GM21529 (cell line): ENCODE data around the gene C19orf18.
"Not testable (repeated sequence)": the region's sequence is repeated elsewhere in the genome, so short reads cannot be mapped to it uniquely, and the experiment has no call there.

ENCODE experiments used
- ATAC-seq: cut with Tn5 transposase; IDR thresholded peaks from one replicate; pipeline ENCODE4 v1.9.1; 2021; ENCODE audit not compliant: unreplicated experiment

The C19orf18 gene

GRCh38 chr19:57974434-57974833 is at the start of gene C19orf18:
TSS of gene C19orf18 (minus strand) at chr19:57974534. CDS start at chr19:57974432, 102 bp downstream.
- ATAC-seq = no peak

DNA sequence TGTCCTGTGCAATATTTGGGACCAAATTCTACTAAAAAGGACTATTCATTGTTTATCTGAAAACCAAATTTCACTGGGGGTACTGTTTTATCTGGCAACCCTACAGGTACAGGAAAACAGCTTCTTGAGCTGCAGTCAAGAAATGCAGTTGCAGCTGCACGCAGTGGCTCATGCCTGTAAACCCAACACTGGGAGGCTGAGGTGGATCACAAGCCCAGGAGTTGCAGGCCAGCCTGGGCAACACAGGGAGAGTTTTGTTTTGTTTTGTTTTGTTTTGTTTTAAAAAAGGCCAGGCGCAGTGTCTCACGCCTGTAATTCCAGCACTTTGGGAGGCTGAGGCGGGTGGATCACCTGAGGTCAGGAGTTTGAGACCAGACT is 47.9 kb upstream of the C19orf18 start:
- ATAC-seq = no peak

DNA sequence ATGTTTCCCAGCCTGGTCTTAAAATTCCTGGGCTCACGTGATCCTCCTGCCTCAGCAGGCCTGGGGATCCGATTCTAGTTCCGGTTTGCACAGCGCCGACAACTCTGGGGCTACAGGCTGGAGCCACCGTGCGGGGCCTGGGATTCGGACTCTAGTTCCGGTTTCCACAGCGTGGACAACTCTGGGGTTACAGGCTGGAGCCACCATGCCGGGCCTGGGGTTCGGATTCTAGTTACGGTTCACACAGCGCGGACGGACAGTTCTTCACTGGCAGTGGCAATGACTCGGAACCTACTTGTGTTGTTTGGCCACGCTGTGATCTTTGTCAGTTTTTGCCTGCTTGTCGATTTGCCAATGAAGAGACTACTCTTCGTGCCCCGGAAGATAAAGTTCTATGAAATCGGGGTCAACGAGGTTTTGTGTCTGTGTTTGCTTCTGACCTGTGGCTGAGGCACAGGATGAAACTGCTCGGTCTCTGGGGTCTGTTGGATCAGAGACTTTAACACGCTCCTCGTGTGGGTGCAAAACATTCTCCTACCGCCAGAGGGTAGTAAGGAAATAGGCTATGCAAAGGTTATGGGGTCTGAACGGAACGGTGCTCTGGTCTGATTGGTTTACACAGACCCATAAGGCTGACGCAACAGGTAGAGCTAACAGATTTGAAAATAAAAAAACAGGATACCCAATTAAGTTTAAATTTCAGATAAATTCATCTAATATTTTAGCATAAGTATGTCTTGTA is 47.4 kb upstream of the C19orf18 start:
- ATAC-seq = no peak

GRCh38 chr19:58020129-58020528 is 45.8 kb upstream of the C19orf18 start:
- ATAC-seq = no peak

DNA sequence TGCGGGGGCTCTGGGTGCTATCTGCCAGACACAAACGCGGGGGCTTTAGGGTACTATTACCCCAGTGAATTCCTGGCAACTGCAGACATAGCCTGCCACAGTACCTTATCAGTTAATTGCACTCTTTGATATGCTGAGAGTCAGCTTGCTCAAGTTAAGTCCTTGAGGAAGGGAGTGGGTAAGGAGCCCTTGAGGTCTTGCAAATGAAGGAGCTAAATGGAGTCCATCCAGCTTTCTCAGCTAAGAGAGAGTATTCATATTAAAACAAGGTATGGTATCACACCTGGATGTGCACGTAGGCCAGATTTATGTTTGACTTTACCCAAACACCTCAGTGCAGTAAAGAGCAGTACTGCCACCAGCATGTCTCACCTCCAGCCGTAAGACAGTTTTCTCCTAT is 39.8 kb upstream of the C19orf18 start:
- ATAC-seq = no peak

DNA sequence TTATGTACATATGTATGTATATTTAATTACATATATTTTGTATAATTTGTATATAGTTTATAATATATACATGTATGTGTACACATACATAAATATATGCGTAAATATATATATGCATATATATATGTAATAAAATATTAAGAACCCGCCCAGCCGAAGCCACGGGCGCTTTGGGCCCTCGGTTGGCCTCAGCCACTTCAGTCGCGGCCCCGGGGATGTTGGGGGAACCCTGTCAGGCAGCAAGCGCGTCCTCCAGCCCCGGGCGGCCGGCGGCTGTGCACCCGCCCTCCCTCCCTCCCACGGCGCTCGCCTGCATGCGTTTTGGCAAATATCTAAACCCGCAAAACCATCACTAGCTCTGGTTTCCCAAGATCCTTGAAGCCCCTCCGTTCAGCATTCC is 36.2 kb upstream of the C19orf18 start:
- ATAC-seq = no peak

- ATAC-seq = peak; percentile 45
Observed at GRCh38 chr19:58009666-58010301, 35.5 kb upstream of the C19orf18 start.

GRCh38 chr19:58009301-58009665 is 34.9 kb upstream of the C19orf18 start:
- ATAC-seq = no peak

GRCh38 chr19:58008877-58009276 is 34.5 kb upstream of the C19orf18 start:
- ATAC-seq = not testable (repeated sequence)

GRCh38 chr19:58007285-58007684 is 33.0 kb upstream of the C19orf18 start:
- ATAC-seq = no peak

- no peak for ATAC-seq
Observed at GRCh38 chr19:58003174-58003828, 29.0 kb upstream of the C19orf18 start.

DNA sequence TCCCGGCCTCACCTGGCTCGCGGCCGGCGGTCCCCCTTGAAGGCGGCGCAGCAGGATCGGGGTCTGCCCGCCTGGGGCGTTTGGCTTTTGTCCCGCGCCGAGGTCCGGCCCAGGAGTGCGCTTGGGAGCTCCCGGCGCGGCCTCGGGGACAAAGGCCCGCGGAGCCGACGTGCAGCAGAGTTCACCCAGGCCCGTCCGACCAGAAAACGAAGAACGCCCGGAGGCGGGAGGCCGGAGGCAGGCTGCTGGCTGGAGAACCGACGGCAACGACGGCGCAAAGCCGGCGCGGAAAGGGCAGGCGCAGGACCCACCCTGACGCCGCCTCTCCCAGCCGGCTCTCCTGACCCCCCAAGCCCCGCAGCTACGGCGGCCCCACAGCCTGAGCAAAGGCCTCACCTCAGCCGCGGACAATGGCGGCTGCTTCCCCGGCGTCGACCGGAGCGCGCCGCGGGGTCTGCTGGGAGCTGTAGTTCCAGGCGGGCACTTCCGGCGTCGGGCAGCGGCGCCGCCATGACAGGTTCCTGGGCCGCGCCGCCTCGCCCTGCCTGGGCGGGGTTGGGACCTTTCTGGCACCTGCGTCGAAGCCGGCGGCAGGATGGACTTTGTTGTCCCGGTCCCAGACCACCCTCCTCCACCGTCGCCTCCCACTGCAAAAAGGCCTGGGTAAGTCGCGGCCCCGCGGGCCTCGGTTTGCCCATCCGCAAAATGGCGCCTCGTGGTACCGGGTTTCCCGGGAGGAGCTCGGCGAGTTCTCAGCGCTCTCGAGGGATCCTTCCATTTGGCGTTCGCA is 28.2 kb upstream of the C19orf18 start, which contains the start of gene ZNF606:
Gene ZNF606 (minus strand): TSS at position 437 of the 790 bp plus-strand sequence. CDS start 1,501 bp downstream, outside the sequence.
- ATAC-seq = peak; percentile 96

DNA sequence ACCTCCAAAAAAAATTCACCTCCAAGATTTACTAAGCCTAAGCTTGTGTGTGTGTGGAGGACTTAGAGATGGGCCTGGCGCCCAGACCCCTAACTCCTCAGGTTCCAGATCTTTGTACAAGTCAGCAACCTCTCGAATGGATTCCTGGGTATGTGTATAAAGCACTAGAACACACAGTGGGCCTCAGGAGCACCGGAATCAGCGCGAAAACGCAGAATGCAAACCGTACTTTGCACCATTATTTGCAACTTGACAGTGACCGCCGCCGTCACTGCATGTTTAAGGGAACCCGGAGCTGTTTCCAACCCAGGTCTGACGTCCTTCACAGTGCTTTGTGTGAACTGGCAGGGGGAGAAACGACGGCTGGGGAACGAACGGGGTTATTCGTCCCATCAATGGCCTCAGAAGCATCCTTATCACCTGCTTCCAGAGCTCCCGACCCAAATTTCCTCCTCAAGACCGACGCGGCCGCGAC is 27.6 kb upstream of the C19orf18 start:
- no peak for ATAC-seq

DNA sequence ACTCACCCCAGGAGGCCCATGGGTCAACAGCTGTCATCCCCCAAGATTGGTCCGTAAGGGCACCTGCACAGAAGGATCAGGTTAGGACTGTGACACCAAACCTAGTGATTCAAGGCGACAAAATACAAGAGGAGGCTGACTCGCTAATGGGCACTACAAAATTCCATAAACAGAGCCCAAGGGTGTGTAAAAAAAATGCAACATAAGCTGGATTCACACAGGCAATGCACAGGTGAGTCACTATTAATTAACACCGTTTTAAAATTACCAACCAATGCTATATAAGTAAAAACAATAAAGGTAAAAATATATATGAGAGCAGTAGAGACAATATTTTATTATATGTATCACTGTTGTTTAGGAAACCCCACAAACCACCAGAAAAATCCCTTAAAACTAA is 26.3 kb upstream of the C19orf18 start:
- no peak for ATAC-seq

- no peak for ATAC-seq
Observed at GRCh38 chr19:57992841-57993240, 18.5 kb upstream of the C19orf18 start.

DNA sequence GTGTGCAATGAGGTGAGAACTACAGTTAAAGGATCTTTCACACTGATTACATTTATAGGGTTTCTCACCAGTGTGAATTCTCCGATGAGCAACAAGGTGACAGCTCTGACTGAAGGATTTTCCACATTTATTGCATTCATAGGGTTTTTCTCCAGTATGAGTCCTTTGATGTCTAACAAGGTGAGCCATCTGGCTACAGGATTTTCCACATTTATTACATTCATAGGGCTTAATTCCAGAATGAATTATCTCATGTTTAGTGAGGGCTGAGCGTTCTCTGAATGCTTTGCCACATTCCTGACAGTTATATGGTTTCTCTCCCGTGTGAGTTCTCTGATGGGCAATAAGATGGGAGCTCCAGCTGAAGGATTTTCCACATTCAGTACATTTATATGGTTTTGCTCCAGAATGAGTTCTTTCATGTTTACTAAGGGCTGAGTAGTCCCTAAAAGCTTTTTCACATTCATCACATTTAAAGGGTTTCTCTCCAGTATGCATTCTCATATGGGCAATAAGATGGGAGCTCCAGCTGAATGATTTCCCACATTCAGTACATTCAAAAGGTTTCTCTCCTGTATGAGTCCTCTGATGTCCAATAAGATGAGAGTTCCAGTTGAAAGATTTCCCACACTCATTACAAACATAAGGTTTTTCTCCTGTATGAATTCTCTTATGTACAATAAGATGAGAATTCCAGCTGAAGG is 4.4 kb upstream of the C19orf18 start:
- no peak for ATAC-seq

- no peak for ATAC-seq
Observed at GRCh38 chr19:57964761-57965160, 9.6 kb downstream of the C19orf18 start.

GRCh38 chr19:57961785-57962184 is 12.5 kb downstream of the C19orf18 start:
- ATAC-seq = no peak

- no peak for ATAC-seq
Observed at GRCh38 chr19:57954996-57955395, 19.3 kb downstream of the C19orf18 start.

- ATAC-seq = no peak
Observed at GRCh38 chr19:57949702-57950101, 24.6 kb downstream of the C19orf18 start.

DNA sequence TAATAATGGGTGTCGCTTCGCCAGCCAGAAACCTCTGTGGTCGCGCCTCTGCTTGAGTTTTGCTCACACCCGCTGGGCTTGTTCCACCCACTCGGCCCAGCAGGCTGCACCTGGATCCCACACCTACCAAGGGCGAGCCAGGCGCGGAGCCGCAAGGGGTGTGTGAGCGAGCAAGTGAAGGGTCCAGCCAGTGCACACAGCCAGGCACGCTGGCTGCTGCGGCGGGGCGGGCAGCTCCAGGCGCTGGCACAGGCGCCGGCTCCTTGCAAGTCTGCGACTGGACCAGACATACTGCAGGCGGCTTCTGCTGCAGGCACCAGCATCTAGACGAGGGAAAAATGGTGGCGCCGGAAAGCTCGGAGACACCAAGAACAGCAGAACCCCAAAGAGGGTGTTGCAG is 25.0 kb downstream of the C19orf18 start:
- ATAC-seq = no peak
